Stimulated activated memory B cell treated with anti-CD40 and anti-IgM and Interleukin-4, amounts not matched to agents 10 μg/mL and 1 μg/mL and 100 μg/mL, for 72 hours (primary cell): ENCODE measurements around the gene RAD23A.

Experiments used
- ATAC-seq: fragments of 150-1000 bp; cut with Tn5 transposase; 2 replicates; pipeline ENCODE4 v1.10.0; 2021
- H3K27ac Mint-ChIP-seq: one replicate; pipeline ENCODE4 v1.8.0; 2022; ENCODE audit warnings: mild to moderate bottlenecking, mixed read lengths
- H3K27me3 Mint-ChIP-seq: one replicate; pipeline ENCODE4 v1.8.0; 2022; ENCODE audit warnings: mixed read lengths
- H3K36me3 Mint-ChIP-seq: one replicate; pipeline ENCODE4 v1.8.0; 2022; ENCODE audit warnings: mixed read lengths
- H3K4me1 Mint-ChIP-seq: one replicate; pipeline ENCODE4 v1.8.0; 2022; ENCODE audit warnings: mixed read lengths
- H3K4me3 Mint-ChIP-seq: one replicate; pipeline ENCODE4 v1.8.0; 2022; ENCODE audit warnings: mild to moderate bottlenecking, moderate library complexity, mixed read lengths
- H3K9me3 Mint-ChIP-seq: one replicate; pipeline ENCODE4 v1.8.0; 2022; ENCODE audit warnings: mixed read lengths

RAD23A gene

DNA sequence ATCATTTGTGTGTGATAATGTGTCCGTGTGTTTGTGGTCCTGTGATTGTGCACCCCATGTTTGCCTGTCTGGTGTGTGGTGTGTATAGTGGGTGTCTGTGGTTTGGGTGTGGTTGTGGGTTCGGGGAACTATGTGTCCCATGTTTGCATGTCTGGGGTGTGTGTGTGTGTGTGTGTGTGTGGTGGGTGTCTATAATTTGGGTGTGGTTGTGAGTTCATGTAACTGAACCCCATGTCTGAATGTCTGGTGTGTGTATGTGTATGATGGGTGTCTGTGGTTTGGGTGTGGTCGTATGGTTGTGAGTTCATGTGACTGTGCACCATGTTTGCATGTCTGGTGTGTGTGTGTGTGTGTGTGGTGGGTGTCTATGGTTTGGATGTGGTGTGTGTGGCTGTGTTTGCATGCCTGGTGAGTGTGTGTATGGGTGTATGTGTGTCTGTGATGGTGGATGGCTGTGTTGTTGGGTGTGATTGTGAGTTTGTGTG is 38.5 kb downstream of the RAD23A start:
- no peaks in the 10 kb centered on the region for H3K27me3 Mint-ChIP-seq
- H3K27ac Mint-ChIP-seq = no peak overlapping the region
- no peak for ATAC-seq
- H3K4me1 Mint-ChIP-seq = peaks cover 7% of the 10 kb centered on the region
- H3K4me3 Mint-ChIP-seq = no peak overlapping the region
- no peaks in the 10 kb centered on the region for H3K9me3 Mint-ChIP-seq
- no peaks in the 10 kb centered on the region for H3K36me3 Mint-ChIP-seq

DNA sequence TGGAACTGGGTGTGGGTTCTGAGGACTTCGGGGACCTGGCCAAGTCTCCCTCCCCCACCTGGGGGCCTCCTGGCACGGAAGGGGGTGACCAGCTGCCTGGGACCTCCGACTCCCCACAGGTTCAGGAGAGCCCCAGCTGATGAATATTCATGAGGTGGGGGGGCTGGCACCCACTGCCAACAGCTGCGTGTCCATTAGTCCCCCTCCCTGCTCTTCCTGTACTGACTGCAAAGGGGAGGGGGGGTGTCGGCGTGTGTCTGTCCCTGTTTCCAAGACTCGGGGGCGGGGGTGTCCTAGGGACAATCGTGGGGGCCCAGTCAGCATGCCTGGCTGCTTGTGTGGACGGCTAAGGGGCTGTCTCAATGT is 39.0 kb downstream of the RAD23A start:
- H3K4me3 Mint-ChIP-seq = no peak overlapping the region
- H3K27ac Mint-ChIP-seq = no peak overlapping the region
- H3K27me3 Mint-ChIP-seq = no peaks in the 10 kb centered on the region
- no peak for ATAC-seq
- H3K9me3 Mint-ChIP-seq = no peaks in the 10 kb centered on the region
- H3K4me1 Mint-ChIP-seq = peaks cover 7% of the 10 kb centered on the region
- no peaks in the 10 kb centered on the region for H3K36me3 Mint-ChIP-seq

- H3K27me3 Mint-ChIP-seq = no peaks in the 10 kb centered on the region
- ATAC-seq = peak; percentile 78
- no peak overlapping the region for H3K4me3 Mint-ChIP-seq
- no peak overlapping the region for H3K27ac Mint-ChIP-seq
- no peaks in the 10 kb centered on the region for H3K9me3 Mint-ChIP-seq
- H3K4me1 Mint-ChIP-seq = peaks cover 2% of the 10 kb centered on the region
- no peaks in the 10 kb centered on the region for H3K36me3 Mint-ChIP-seq
These were observed 39.6 kb downstream of the RAD23A start for GRCh38 chr19:12985049-12985776.

DNA sequence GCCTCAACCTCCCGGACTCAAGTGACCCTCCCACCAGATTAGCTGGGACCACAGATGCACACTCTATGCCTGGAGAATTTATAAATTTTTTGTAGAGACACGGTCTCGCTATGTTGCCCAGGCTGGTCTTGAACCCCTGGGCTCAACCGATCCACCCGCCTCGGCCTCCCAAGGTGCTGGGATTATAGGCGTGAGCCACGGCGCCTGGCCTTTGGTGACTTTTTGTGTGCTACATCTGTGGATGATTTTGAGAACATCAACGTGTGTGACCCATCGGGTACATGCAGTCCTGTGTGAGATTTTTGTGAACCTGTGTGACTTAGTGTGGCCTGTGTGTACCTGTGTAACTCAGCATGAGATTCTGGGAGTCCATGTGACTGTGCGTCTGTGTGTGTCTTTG is 41.1 kb downstream of the RAD23A start:
- Mint-ChIP-seq H3K4me1 (no peaks in the 10 kb centered on the region), H3K36me3 (no peaks in the 10 kb centered on the region), H3K9me3 (no peaks in the 10 kb centered on the region), H3K27me3 (no peaks in the 10 kb centered on the region), H3K27ac (no peak overlapping the region), H3K4me3 (no peak overlapping the region)
- ATAC-seq = no peak

DNA sequence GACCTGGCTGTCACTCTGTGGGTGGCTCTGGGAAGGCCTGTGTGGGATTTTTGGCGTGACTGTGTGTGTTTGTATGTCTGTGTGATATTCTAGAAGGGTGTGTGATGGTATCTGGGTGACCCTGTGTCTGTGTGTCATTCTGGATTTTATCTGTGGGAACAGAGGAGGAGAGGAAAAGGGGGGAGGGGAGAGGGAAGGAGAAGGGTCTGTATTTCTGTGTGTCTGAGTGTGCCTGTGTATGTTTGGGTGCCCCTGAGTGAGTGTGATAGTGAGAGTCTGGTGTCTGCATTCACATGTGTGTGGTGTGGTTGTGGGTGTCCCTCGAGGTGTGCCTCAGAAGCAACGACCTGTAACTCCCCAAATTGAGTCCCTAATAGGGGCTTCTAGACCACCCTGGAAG is 41.5 kb downstream of the RAD23A start:
- Mint-ChIP-seq H3K4me1 (no peaks in the 10 kb centered on the region), H3K4me3 (no peak overlapping the region), H3K27me3 (no peaks in the 10 kb centered on the region), H3K36me3 (no peaks in the 10 kb centered on the region), H3K9me3 (no peaks in the 10 kb centered on the region), H3K27ac (no peak overlapping the region)
- no peak for ATAC-seq

GRCh38 chr19:12987781-12988180 is 42.1 kb downstream of the RAD23A start:
- Mint-ChIP-seq H3K36me3 (no peaks in the 10 kb centered on the region), H3K9me3 (no peaks in the 10 kb centered on the region), H3K27ac (no peak overlapping the region), H3K4me1 (no peaks in the 10 kb centered on the region), H3K4me3 (no peak overlapping the region), H3K27me3 (no peaks in the 10 kb centered on the region)
- no peak for ATAC-seq

GRCh38 chr19:12990431-12990830 is 44.8 kb downstream of the RAD23A start:
- ATAC-seq = no peak
- Mint-ChIP-seq H3K9me3 (no peaks in the 10 kb centered on the region), H3K27ac (no peak overlapping the region), H3K27me3 (no peaks in the 10 kb centered on the region), H3K36me3 (no peaks in the 10 kb centered on the region), H3K4me1 (peaks cover 6% of the 10 kb centered on the region), H3K4me3 (no peak overlapping the region)

DNA sequence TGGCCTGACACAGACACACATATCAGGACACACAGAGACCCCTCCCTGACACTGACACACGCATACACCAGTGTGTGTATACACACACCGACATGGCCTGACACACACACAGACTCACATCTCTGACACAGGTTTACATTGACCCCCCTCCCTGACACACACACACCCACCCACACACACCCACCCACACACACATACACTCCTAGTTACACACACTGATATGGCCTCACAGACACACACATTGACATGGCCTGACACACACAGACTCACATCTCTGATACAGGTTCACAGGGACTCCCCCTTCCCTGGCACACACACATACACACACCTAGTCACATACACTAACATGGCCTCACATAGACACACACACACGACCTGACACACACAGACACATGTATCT is 45.2 kb downstream of the RAD23A start:
- no peak overlapping the region for H3K27ac Mint-ChIP-seq
- H3K4me1 Mint-ChIP-seq = peaks cover 7% of the 10 kb centered on the region
- no peaks in the 10 kb centered on the region for H3K36me3 Mint-ChIP-seq
- no peak overlapping the region for H3K4me3 Mint-ChIP-seq
- no peaks in the 10 kb centered on the region for H3K27me3 Mint-ChIP-seq
- H3K9me3 Mint-ChIP-seq = no peaks in the 10 kb centered on the region
- ATAC-seq = no peak

DNA sequence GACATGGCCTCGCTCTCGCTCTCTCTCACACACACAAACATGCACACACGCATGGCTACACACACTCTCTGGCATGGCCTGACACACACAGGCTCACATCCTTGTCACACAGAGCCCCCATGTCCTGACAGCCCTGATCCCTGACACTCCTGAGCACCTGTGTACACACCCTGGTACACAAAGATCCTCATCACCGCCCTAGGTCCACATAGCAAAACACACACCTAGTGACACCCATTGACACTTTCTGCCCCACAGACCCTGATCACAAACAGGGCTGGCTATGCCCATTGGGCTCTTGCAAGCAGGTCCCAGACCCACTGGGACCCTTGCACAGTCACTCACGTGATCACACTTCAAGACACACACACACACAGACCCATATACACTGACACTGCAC is 45.6 kb downstream of the RAD23A start:
- H3K27me3 Mint-ChIP-seq = no peaks in the 10 kb centered on the region
- no peak overlapping the region for H3K4me3 Mint-ChIP-seq
- H3K4me1 Mint-ChIP-seq = peaks cover 11% of the 10 kb centered on the region
- no peak overlapping the region for H3K27ac Mint-ChIP-seq
- H3K9me3 Mint-ChIP-seq = no peaks in the 10 kb centered on the region
- ATAC-seq = no peak
- H3K36me3 Mint-ChIP-seq = no peaks in the 10 kb centered on the region

GRCh38 chr19:12992729-12993128 is 47.1 kb downstream of the RAD23A start:
- Mint-ChIP-seq H3K4me1 (peaks cover 11% of the 10 kb centered on the region), H3K9me3 (no peaks in the 10 kb centered on the region), H3K27ac (no peak overlapping the region), H3K27me3 (peaks cover 6% of the 10 kb centered on the region), H3K36me3 (no peaks in the 10 kb centered on the region), H3K4me3 (no peak overlapping the region)
- ATAC-seq = no peak

DNA sequence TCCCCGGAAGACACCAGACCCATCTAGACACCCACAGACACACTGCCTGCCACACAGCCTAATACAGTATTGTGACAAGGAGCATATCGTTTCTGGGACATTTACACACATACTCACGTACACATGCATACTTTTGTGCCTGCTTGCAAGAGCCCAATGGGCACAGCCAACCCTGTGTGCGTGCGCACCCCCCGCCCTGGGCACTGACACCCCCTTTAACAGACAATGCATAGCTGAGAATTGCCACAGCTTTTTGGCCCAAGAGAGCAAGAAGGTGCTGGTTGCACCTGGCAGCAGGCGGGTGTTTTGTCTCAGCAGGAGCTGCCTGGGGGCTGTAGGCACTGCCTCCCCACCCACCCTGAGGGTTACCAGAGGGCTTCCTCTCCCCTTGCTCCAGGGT is 47.9 kb downstream of the RAD23A start:
- H3K4me1 Mint-ChIP-seq = peaks cover 11% of the 10 kb centered on the region
- peaks cover 14% of the 10 kb centered on the region for H3K27me3 Mint-ChIP-seq
- H3K27ac Mint-ChIP-seq = no peak overlapping the region
- H3K9me3 Mint-ChIP-seq = no peaks in the 10 kb centered on the region
- H3K4me3 Mint-ChIP-seq = no peak overlapping the region
- no peaks in the 10 kb centered on the region for H3K36me3 Mint-ChIP-seq
- ATAC-seq = no peak

- peaks cover 14% of the 10 kb centered on the region for H3K27me3 Mint-ChIP-seq
- H3K4me3 Mint-ChIP-seq = peak within 1 kb of the TSS; percentile 83
- H3K36me3 Mint-ChIP-seq = no peaks in the 10 kb centered on the region
- ATAC-seq = peak; percentile 40
- no peaks in the 10 kb centered on the region for H3K9me3 Mint-ChIP-seq
- peak within 1 kb of the TSS; percentile 65 for H3K27ac Mint-ChIP-seq
- H3K4me1 Mint-ChIP-seq = peaks cover 11% of the 10 kb centered on the region
These were observed 49.3 kb downstream of the RAD23A start, which contains the start of gene NFIX for GRCh38 chr19:12994701-12995595. Gene NFIX (plus strand): TSS chr19:12995475. CDS start chr19:12995838, 363 bp downstream.

DNA sequence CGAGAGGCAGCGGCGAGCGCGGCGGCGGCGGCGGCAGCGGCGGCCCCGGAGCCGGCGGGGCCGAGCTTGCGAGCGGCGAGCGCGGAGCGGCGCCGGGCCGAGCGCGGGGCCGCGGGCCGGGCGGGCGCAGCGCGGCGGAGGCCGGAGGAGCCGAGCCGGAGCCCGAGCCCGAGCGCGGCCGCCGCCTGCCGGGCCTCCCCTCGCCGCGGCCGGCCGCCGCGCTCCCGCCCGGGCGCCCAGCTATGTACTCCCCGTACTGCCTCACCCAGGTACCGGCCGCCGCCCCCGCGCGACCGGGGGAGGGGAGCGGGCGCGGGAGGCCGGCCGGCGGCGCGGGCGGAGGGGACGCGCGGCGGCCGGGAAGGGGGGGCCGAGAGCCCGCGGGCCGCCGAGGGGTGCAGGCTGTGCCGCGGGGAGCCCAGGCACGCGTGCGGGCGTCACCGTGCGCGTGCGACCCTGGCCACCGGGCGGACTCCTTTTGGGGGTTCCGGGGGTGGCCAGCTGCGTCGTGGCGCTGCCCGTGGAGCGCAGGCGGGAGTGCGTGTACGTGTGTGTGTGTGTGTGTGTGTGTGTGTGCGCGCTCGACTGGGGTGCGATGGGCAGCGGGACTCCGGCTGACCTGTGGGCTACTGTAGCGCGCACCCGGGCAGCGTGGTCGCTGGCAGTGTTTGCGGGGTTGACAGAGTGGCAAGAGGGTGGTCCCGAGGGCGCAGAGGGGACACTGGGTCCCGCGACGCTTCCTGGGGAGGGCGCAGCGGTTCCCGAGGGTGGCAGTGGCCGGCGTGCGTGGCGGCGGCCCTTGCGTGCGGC is 50.1 kb downstream of the RAD23A start:
- H3K9me3 Mint-ChIP-seq = no peaks in the 10 kb centered on the region
- peak overlapping the region; percentile 83 for H3K4me3 Mint-ChIP-seq
- H3K36me3 Mint-ChIP-seq = no peaks in the 10 kb centered on the region
- H3K27ac Mint-ChIP-seq = no peak overlapping the region
- peak; percentile 49 for ATAC-seq
- peaks cover 11% of the 10 kb centered on the region for H3K4me1 Mint-ChIP-seq
- peaks cover 14% of the 10 kb centered on the region for H3K27me3 Mint-ChIP-seq

- H3K27ac Mint-ChIP-seq = no peak overlapping the region
- H3K4me1 Mint-ChIP-seq = peaks cover 11% of the 10 kb centered on the region
- no peak overlapping the region for H3K4me3 Mint-ChIP-seq
- peaks cover 14% of the 10 kb centered on the region for H3K27me3 Mint-ChIP-seq
- H3K36me3 Mint-ChIP-seq = no peaks in the 10 kb centered on the region
- no peak for ATAC-seq
- no peaks in the 10 kb centered on the region for H3K9me3 Mint-ChIP-seq
These were observed 50.9 kb downstream of the RAD23A start for GRCh38 chr19:12996406-12997094.
